Measurements from ENCODE around the gene CDH12. TPM values are rescaled to one million over a fixed set of nuclear protein-coding genes. Genes with fewer than 3 reads are reported as not detected.

Gene CDH12
- total RNA-seq, 1 experiment from 2014 or later, result not detected

DNA sequence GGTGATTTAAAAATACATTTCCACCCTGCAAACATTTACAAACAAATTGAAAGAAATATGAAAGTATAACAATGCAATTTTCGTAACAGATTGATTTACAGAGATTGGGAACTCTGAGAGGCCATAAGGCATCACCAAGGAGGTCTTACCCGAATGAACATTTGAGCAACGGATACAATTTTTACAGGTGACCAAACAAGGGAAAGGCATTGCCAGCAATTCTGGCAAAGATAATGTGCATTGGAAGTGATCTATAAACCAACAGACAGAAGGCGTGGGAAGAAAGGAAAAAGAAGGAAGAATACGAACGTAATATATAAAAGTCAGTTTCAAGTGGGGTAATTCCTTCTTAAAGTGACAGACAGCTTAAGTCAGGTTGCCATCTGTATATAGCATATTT, 295.9 kb downstream of the CDH12 start:
- DNase-seq, result no peak
- H3K4me2 ChIP-seq (ENCODE audit: insufficient read depth, insufficient read length, low read length), result no peak overlapping the region

More for the DNA sequence above, 295.9 kb downstream of the CDH12 start:
- Histone ChIP-seq H3K23me2 (ENCODE audit: insufficient read length, low read depth, low read length, poor library complexity, severe bottlenecking) (no peaks in the 10 kb centered on the region), H3K79me1 (ENCODE audit: insufficient read depth, low read depth, low read length, poor library complexity, severe bottlenecking) (no peaks in the 10 kb centered on the region), H3K23ac (ENCODE audit: insufficient read length, low read depth, low read length) (no peak overlapping the region), H3K27me3 (ENCODE audit: insufficient read depth, low read length) (no peaks in the 10 kb centered on the region), H4K5ac (ENCODE audit: insufficient read length, low read depth, low read length) (no peak overlapping the region), H3K56ac (ENCODE audit: insufficient read length, low read depth, low read length) (no peak overlapping the region), H3K79me2 (ENCODE audit: insufficient read depth, low read length) (no peaks in the 10 kb centered on the region), H3K4ac (ENCODE audit: low read depth, low read length) (no peak overlapping the region), H2AFZ (ENCODE audit: low read length) (no peak overlapping the region), H4K8ac (replicated peaks; ENCODE audit: insufficient read length, low read depth, low read length) (no peak overlapping the region), H3T11ph (ENCODE audit: low read length) (no peak overlapping the region), H3K9me3 (ENCODE audit: control insufficient read depth, low read depth, low read length) (no peaks in the 10 kb centered on the region), H4K20me1 (ENCODE audit: control insufficient read depth, insufficient read depth, insufficient read length) (no peaks in the 10 kb centered on the region), H3K18ac (ENCODE audit: insufficient read length, low read depth, low read length) (no peak overlapping the region), H3K9ac (ENCODE audit: extremely low read depth, insufficient read length, low read length) (no peak overlapping the region), H3K27ac (ENCODE audit: insufficient read length, low read depth, low read length) (no peak overlapping the region), H4K91ac (ENCODE audit: insufficient read length, low read depth, low read length) (no peak overlapping the region), H2BK120ac (ENCODE audit: low read depth, low read length, poor library complexity, severe bottlenecking) (no peak overlapping the region), H2BK15ac (ENCODE audit: low read depth, low read length) (no peak overlapping the region), H3K14ac (ENCODE audit: insufficient read depth, low read length) (no peak overlapping the region), H2BK5ac (ENCODE audit: insufficient read length, low read length) (no peak overlapping the region), H2AK5ac (ENCODE audit: insufficient read length, low read length) (no peak overlapping the region), H2BK20ac (ENCODE audit: low read depth, low read length, poor library complexity, severe bottlenecking) (no peak overlapping the region), H2BK12ac (ENCODE audit: insufficient read length, low read depth, low read length) (no peak overlapping the region), H3K4me1 (ENCODE audit: insufficient read depth, low read length) (no peaks in the 10 kb centered on the region)
- Mint-ChIP-seq H3K4me1 (no peaks in the 10 kb centered on the region), H3K4me3 (no peak overlapping the region), H3K9me3 (no peaks in the 10 kb centered on the region), H3K27me3 (ENCODE audit: low read depth) (no peaks in the 10 kb centered on the region), H3K36me3 (ENCODE audit: insufficient read depth in 1 of 3, low read depth in 3 of 3) (no peaks in the 10 kb centered on the region), H3K27ac (no peak overlapping the region)
- TF ChIP-seq, protein P1, sequence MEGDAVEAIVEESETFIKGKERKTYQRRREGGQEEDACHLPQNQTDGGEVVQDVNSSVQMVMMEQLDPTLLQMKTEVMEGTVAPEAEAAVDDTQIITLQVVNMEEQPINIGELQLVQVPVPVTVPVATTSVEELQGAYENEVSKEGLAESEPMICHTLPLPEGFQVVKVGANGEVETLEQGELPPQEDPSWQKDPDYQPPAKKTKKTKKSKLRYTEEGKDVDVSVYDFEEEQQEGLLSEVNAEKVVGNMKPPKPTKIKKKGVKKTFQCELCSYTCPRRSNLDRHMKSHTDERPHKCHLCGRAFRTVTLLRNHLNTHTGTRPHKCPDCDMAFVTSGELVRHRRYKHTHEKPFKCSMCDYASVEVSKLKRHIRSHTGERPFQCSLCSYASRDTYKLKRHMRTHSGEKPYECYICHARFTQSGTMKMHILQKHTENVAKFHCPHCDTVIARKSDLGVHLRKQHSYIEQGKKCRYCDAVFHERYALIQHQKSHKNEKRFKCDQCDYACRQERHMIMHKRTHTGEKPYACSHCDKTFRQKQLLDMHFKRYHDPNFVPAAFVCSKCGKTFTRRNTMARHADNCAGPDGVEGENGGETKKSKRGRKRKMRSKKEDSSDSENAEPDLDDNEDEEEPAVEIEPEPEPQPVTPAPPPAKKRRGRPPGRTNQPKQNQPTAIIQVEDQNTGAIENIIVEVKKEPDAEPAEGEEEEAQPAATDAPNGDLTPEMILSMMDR (conservative IDR thresholded peaks at IDR 0.05), result no peak
- WGBS (ENCODE audit: extremely low coverage, insufficient read length, low lambda C conversion rate), result no CpG with 5 or more reads among the region's 6 CpGs
